Measurements from ENCODE around the gene PIK3C3. TPM values are rescaled to one million over a fixed set of nuclear protein-coding genes. Genes with fewer than 3 reads are reported as not detected.

Gene PIK3C3
- total RNA-seq, 1 experiment from 2014 or later, result 23.9 TPM

DNA sequence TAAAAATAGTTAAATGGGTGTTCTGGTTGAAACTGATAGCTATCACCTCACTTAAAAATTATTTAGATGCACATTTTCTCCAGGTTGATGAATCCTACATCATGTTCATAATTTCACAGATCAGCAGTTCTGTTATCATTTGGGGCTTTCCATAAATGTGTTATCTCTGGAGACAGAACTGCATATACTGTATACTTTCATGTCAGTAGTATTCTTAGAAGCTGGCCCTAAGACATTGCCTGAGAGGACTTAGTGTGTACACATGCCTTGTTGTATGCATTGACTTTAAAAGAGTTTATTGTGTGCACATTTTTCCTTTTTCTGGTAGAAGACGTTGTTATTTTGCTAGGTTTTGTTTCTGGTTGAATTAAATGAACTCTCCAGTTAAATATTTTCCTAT is 41.0 kb downstream of the PIK3C3 start:
- POLR2A ChIA-PET, result no interaction called here
- CTCF ChIA-PET, result no interaction called here
- in situ Hi-C loops (cut with HindIII; ENCODE audit: low pct_unique_long_range_greater_than_20kb, low sequenced_read_pairs) (no loop called here), intact Hi-C loops (cut with micrococcal nuclease; ENCODE audit: unreplicated experiment) (no loop called here)
- ATAC-seq, result no peak
- TF ChIP-seq CTCF (IDR thresholded peaks at IDR 0.05), result no peak
- no peak for TF ChIP-seq POLR2AphosphoS5 (IDR thresholded peaks at IDR 0.05; ENCODE audit: low read depth, low read length)
- TF ChIP-seq TCF7L2 (IDR thresholded peaks at IDR 0.05; ENCODE audit: low read depth, low read length), result no peak
- TF ChIP-seq, protein P1, sequence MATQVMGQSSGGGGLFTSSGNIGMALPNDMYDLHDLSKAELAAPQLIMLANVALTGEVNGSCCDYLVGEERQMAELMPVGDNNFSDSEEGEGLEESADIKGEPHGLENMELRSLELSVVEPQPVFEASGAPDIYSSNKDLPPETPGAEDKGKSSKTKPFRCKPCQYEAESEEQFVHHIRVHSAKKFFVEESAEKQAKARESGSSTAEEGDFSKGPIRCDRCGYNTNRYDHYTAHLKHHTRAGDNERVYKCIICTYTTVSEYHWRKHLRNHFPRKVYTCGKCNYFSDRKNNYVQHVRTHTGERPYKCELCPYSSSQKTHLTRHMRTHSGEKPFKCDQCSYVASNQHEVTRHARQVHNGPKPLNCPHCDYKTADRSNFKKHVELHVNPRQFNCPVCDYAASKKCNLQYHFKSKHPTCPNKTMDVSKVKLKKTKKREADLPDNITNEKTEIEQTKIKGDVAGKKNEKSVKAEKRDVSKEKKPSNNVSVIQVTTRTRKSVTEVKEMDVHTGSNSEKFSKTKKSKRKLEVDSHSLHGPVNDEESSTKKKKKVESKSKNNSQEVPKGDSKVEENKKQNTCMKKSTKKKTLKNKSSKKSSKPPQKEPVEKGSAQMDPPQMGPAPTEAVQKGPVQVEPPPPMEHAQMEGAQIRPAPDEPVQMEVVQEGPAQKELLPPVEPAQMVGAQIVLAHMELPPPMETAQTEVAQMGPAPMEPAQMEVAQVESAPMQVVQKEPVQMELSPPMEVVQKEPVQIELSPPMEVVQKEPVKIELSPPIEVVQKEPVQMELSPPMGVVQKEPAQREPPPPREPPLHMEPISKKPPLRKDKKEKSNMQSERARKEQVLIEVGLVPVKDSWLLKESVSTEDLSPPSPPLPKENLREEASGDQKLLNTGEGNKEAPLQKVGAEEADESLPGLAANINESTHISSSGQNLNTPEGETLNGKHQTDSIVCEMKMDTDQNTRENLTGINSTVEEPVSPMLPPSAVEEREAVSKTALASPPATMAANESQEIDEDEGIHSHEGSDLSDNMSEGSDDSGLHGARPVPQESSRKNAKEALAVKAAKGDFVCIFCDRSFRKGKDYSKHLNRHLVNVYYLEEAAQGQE (IDR thresholded peaks at IDR 0.05; ENCODE audit: insufficient read depth in 1 of 2, low read depth in 2 of 2, low read length in 1 of 2), result no peak
- TF ChIP-seq SIN3A (IDR thresholded peaks at IDR 0.05; ENCODE audit: borderline replicate concordance, insufficient read depth, low read depth, low read length), result no peak
- peaks cover 2% of the 10 kb centered on the region; the same call in 1 of the 2 replicates for H3K36me3 ChIP-seq (ENCODE audit: control insufficient read depth, insufficient read depth, low read length)
- H3K9me3 ChIP-seq (ENCODE audit: control insufficient read depth, insufficient read depth, low read depth, low read length), result no peaks in the 10 kb centered on the region
- DNase-seq (ENCODE audit: low read depth, low spot score), result no peak
- H3K4me3 ChIP-seq (ENCODE audit: low read depth in 2 of 2, low read length in 2 of 2), result no peak overlapping the region
- no peak overlapping the region for H3K27ac ChIP-seq (ENCODE audit: low read length)
- no TSS peak for BruUV-seq (replicated peaks)
- no peaks in the 10 kb centered on the region for H3K27me3 ChIP-seq (ENCODE audit: control insufficient read depth, insufficient read depth, low read length)
- no peaks in the 10 kb centered on the region for H3K4me1 ChIP-seq (ENCODE audit: control insufficient read depth, insufficient read depth, low read length)

- H3K27me3 ChIP-seq (ENCODE audit: control insufficient read depth, insufficient read depth, low read length), result no peaks in the 10 kb centered on the region
- in situ Hi-C loops (cut with HindIII; ENCODE audit: low pct_unique_long_range_greater_than_20kb, low sequenced_read_pairs), result no loop called here
- H3K4me1 ChIP-seq (ENCODE audit: control insufficient read depth, insufficient read depth, low read length), result no peaks in the 10 kb centered on the region
- BruUV-seq (replicated peaks), result no TSS peak
- CTCF ChIA-PET, result no interaction called here
- TF ChIP-seq, protein P1 (IDR thresholded peaks at IDR 0.05; ENCODE audit: insufficient read depth in 1 of 2, low read depth in 2 of 2, low read length in 1 of 2), result no peak
- TF ChIP-seq SIN3A (IDR thresholded peaks at IDR 0.05; ENCODE audit: borderline replicate concordance, insufficient read depth, low read depth, low read length) (no peak), CTCF (IDR thresholded peaks at IDR 0.05) (no peak), POLR2AphosphoS5 (IDR thresholded peaks at IDR 0.05; ENCODE audit: low read depth, low read length) (no peak), TCF7L2 (IDR thresholded peaks at IDR 0.05; ENCODE audit: low read depth, low read length) (no peak)
- POLR2A ChIA-PET, result no interaction called here
- H3K4me3 ChIP-seq (ENCODE audit: low read depth in 2 of 2, low read length in 2 of 2), result no peak overlapping the region
- ATAC-seq (no peak), DNase-seq (ENCODE audit: low read depth, low spot score) (no peak)
- no peaks in the 10 kb centered on the region; the same call in 1 of the 2 replicates for H3K36me3 ChIP-seq (ENCODE audit: control insufficient read depth, insufficient read depth, low read length)
- intact Hi-C loops (cut with micrococcal nuclease; ENCODE audit: unreplicated experiment), result no loop called here
- H3K9me3 ChIP-seq (ENCODE audit: control insufficient read depth, insufficient read depth, low read depth, low read length), result no peaks in the 10 kb centered on the region
- H3K27ac ChIP-seq (ENCODE audit: low read length), result no peak overlapping the region
Measured at GRCh38 chr18:41999751-42000150, 44.7 kb downstream of the PIK3C3 start.

Measured in Panc1 (cell line).